Duodenal mucosa (tissue), 2 donors: ENCODE measurements around the gene TMEM41A.

Experiments used
- H3K27ac ChIP-seq: one replicate; pipeline ENCODE4 v1.7.0; 2013; ENCODE audit warnings: low read depth, low read length
- H3K27me3 ChIP-seq, 2 donors: one replicate each; pipeline ENCODE4 v1.7.0; 2013; ENCODE audit warnings: low read length in 2 of 2, control low read depth in 1 of 2; ENCODE audit not compliant: insufficient read depth in 2 of 2, control insufficient read depth in 1 of 2
- H3K36me3 ChIP-seq, 2 donors: one replicate each; pipeline ENCODE4 v1.7.0; 2013; ENCODE audit warnings: low read length in 2 of 2, control low read depth in 1 of 2; ENCODE audit not compliant: insufficient read depth in 2 of 2, control insufficient read depth in 1 of 2
- H3K4me1 ChIP-seq, 2 donors: one replicate each; pipeline ENCODE4 v1.7.0; 2013; ENCODE audit warnings: low read length in 2 of 2, control low read depth in 1 of 2; ENCODE audit not compliant: insufficient read depth in 2 of 2, control insufficient read depth in 1 of 2
- H3K4me3 ChIP-seq, 2 donors: one replicate each; pipeline ENCODE4 v1.7.0; 2013; ENCODE audit warnings: low read length in 2 of 2, low read depth in 1 of 2
- H3K9ac ChIP-seq, 2 donors: one replicate each; pipeline ENCODE4 v1.7.0; 2013; ENCODE audit warnings: low read length in 2 of 2, low read depth in 1 of 2
- H3K9me3 ChIP-seq, 2 donors: one replicate each; pipeline ENCODE4 v1.7.0; 2013; ENCODE audit warnings: low read length in 2 of 2, control low read depth in 1 of 2; ENCODE audit not compliant: control insufficient read depth in 1 of 2

The TMEM41A gene

GRCh38 chr3:185521349-185522138 lies 22.7 kb upstream of the TMEM41A start:
- Histone ChIP-seq H3K9me3 (no peaks in the 10 kb centered on the region), H3K4me3 (no peak overlapping the region), H3K4me1 (no peaks in the 10 kb centered on the region), H3K9ac (no peak overlapping the region), H3K36me3 (peaks cover 3 to 4% of the 10 kb centered on the region in 2 donors), H3K27me3 (no peaks in the 10 kb centered on the region), H3K27ac (no peak overlapping the region)

GRCh38 chr3:185519021-185519420 lies 20.2 kb upstream of the TMEM41A start:
- H3K4me1 ChIP-seq = no peaks in the 10 kb centered on the region
- H3K27ac ChIP-seq = no peak overlapping the region
- no peaks in the 10 kb centered on the region for H3K9me3 ChIP-seq
- H3K4me3 ChIP-seq = no peak overlapping the region
- peaks cover 9% of the 10 kb centered on the region in 2 donors for H3K36me3 ChIP-seq
- no peaks in the 10 kb centered on the region for H3K27me3 ChIP-seq
- H3K9ac ChIP-seq = no peak overlapping the region

- Histone ChIP-seq H3K9me3 (no peaks in the 10 kb centered on the region), H3K27ac (no peak overlapping the region), H3K27me3 (no peaks in the 10 kb centered on the region), H3K9ac (no peak overlapping the region), H3K4me3 (no peak overlapping the region), H3K4me1 (no peaks in the 10 kb centered on the region), H3K36me3 (peaks cover 9% of the 10 kb centered on the region in 2 donors)
Observed at GRCh38 chr3:185517387-185518130, 18.7 kb upstream of the TMEM41A start.

- H3K4me1 ChIP-seq = no peaks in the 10 kb centered on the region
- H3K4me3 ChIP-seq = no peak overlapping the region
- H3K9ac ChIP-seq = no peak overlapping the region
- peaks cover 17% of the 10 kb centered on the region in 2 donors for H3K36me3 ChIP-seq
- no peak overlapping the region for H3K27ac ChIP-seq
- no peaks in the 10 kb centered on the region for H3K27me3 ChIP-seq
- no peaks in the 10 kb centered on the region for H3K9me3 ChIP-seq
Observed at GRCh38 chr3:185511711-185512110, 12.9 kb upstream of the TMEM41A start.

GRCh38 chr3:185508335-185508991 lies 9.6 kb upstream of the TMEM41A start:
- Histone ChIP-seq H3K36me3 (peaks cover 8 to 11% of the 10 kb centered on the region in 2 donors), H3K9ac (no peak overlapping the region), H3K9me3 (no peaks in the 10 kb centered on the region), H3K27ac (no peak overlapping the region), H3K27me3 (no peaks in the 10 kb centered on the region), H3K4me1 (peaks cover 3 to 7% of the 10 kb centered on the region in 2 donors), H3K4me3 (no peak overlapping the region)

GRCh38 chr3:185507883-185508282 lies 9.0 kb upstream of the TMEM41A start:
- Histone ChIP-seq H3K9ac (no peak overlapping the region), H3K27me3 (no peaks in the 10 kb centered on the region), H3K9me3 (no peaks in the 10 kb centered on the region), H3K4me1 (peaks cover 8 to 13% of the 10 kb centered on the region in 2 donors), H3K4me3 (no peak overlapping the region), H3K27ac (no peak overlapping the region), H3K36me3 (peaks cover 8 to 11% of the 10 kb centered on the region in 2 donors)

GRCh38 chr3:185504636-185505035 lies 5.8 kb upstream of the TMEM41A start:
- peaks cover 16 to 18% of the 10 kb centered on the region in 2 donors for H3K4me1 ChIP-seq
- no peaks in the 10 kb centered on the region for H3K27me3 ChIP-seq
- no peak overlapping the region for H3K27ac ChIP-seq
- H3K4me3 ChIP-seq = no peak overlapping the region
- peaks cover 7 to 8% of the 10 kb centered on the region in 2 donors for H3K36me3 ChIP-seq
- no peak overlapping the region for H3K9ac ChIP-seq
- no peaks in the 10 kb centered on the region for H3K9me3 ChIP-seq

- H3K36me3 ChIP-seq = peaks cover 6 to 7% of the 10 kb centered on the region in 2 donors
- H3K9me3 ChIP-seq = no peaks in the 10 kb centered on the region
- H3K9ac ChIP-seq = no peak overlapping the region
- no peaks in the 10 kb centered on the region for H3K27me3 ChIP-seq
- H3K4me3 ChIP-seq = no peak overlapping the region
- no peak overlapping the region for H3K27ac ChIP-seq
- peaks cover 21 to 25% of the 10 kb centered on the region in 2 donors for H3K4me1 ChIP-seq
Observed at GRCh38 chr3:185503521-185503920, 4.7 kb upstream of the TMEM41A start.

GRCh38 chr3:185502987-185503386 lies 4.2 kb upstream of the TMEM41A start:
- Histone ChIP-seq H3K27ac (no peak overlapping the region), H3K27me3 (no peaks in the 10 kb centered on the region), H3K4me1 (peaks cover 21 to 25% of the 10 kb centered on the region in 2 donors), H3K36me3 (peaks cover under 1 to 2% of the 10 kb centered on the region in 2 donors), H3K9me3 (no peaks in the 10 kb centered on the region), H3K9ac (no peak overlapping the region), H3K4me3 (peak overlapping the region in 1 of 2 donors; percentile 23)

- no peaks in the 10 kb centered on the region for H3K27me3 ChIP-seq
- H3K4me3 ChIP-seq = no peak overlapping the region
- H3K9me3 ChIP-seq = no peaks in the 10 kb centered on the region
- peaks cover 15 to 19% of the 10 kb centered on the region in 2 donors for H3K4me1 ChIP-seq
- H3K27ac ChIP-seq = no peak overlapping the region
- no peak overlapping the region for H3K9ac ChIP-seq
- H3K36me3 ChIP-seq = peaks cover 44 to 81% of the 10 kb centered on the region in 2 donors
Observed at GRCh38 chr3:185490241-185490640, 8.6 kb downstream of the TMEM41A start.
